Keratinocyte (primary cell): ENCODE data around the gene PLCH2.

Experiments used
- EZH2 ChIP-seq: IDR thresholded peaks from one replicate; pipeline ENCODE4 v1.6.1; 2012; ENCODE audit warnings: inconsistent platforms, mild to moderate bottlenecking, low read length, moderate library complexity
- TF ChIP-seq, protein P1 (sequence below), 3 experiments: IDR thresholded peaks in 1 of 3; conservative IDR thresholded peaks in 1 of 3; optimal IDR thresholded peaks in 1 of 3; 2 replicates in 2 of 3; 3 replicates in 1 of 3; pipeline versions ENCODE3 to v1.5.1; 2011; ENCODE audit warnings: low read length in 3 of 3, mild to moderate bottlenecking in 3 of 3, moderate library complexity in 2 of 3, control low read depth in 1 of 3, inconsistent platforms in 1 of 3; ENCODE audit not compliant: insufficient read depth in 2 of 3; ENCODE audit errors: extremely low read depth in 1 of 3

DNA sequence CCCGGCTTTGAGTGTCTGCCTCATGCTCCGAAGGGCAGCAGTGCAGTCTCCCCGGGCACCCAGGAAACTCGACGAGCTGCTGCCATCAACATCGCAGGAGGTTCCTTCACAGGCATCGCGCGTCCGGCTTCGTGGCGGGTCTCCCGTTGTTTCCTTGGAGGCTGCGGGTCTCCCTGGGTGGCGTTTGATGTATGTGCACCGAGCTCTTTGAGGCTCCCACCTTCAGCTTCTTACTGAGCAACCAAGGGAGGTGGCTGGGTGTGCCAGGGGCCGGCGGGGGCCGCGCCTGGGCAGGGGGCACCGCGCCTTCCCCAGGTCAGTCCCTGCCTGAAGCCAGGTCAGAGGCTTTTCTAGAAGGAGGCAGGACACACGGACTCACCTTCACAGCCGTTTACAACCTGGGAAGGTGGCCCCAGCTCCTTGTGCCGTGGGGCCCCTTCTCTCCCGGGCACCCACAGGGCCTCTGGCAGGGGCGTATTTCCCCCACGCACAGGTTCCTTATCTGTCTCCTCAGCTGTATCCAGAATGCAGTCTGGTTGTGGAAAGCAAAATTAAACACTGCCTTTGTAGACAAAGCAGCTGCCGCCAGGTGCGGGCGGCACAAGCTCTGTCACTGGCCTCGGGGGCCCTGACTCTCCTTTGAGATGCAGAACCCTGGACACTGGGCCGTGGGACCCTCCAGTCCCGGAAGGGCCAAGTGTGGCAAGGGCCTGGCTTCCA, 42.0 kb upstream of the PLCH2 start:
- TF ChIP-seq, protein P1, sequence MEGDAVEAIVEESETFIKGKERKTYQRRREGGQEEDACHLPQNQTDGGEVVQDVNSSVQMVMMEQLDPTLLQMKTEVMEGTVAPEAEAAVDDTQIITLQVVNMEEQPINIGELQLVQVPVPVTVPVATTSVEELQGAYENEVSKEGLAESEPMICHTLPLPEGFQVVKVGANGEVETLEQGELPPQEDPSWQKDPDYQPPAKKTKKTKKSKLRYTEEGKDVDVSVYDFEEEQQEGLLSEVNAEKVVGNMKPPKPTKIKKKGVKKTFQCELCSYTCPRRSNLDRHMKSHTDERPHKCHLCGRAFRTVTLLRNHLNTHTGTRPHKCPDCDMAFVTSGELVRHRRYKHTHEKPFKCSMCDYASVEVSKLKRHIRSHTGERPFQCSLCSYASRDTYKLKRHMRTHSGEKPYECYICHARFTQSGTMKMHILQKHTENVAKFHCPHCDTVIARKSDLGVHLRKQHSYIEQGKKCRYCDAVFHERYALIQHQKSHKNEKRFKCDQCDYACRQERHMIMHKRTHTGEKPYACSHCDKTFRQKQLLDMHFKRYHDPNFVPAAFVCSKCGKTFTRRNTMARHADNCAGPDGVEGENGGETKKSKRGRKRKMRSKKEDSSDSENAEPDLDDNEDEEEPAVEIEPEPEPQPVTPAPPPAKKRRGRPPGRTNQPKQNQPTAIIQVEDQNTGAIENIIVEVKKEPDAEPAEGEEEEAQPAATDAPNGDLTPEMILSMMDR (optimal IDR thresholded peaks at IDR 0.05 in 1 of 3, IDR thresholded peaks at IDR 0.05 in 1 of 3, conservative IDR thresholded peaks at IDR 0.05 in 1 of 3; ENCODE audit: extremely low read depth in 1 of 3, insufficient read depth in 2 of 3, low read length in 3 of 3), result no peak
- TF ChIP-seq EZH2, result no peak
